Chondrocyte (in vitro differentiated cells): ENCODE data around the gene UBAP2. TPM values are rescaled to one million over a fixed set of nuclear protein-coding genes. Genes with fewer than 3 reads are reported as not detected.

ENCODE experiments used
- DNase-seq: peaks from one replicate; pipeline ENCODE4 v3.0.0; 2021; ENCODE audit warnings: mixed read lengths, low spot score
- H3K27ac Mint-ChIP-seq: one replicate; pipeline ENCODE4 v1.8.0; 2021; ENCODE audit warnings: mild to moderate bottlenecking, moderate library complexity, mixed read lengths; ENCODE audit not compliant: unreplicated experiment
- H3K27me3 Mint-ChIP-seq: 2 replicates; pipeline ENCODE4 v1.8.0; 2021; ENCODE audit warnings: low read depth, mixed read lengths
- H3K36me3 Mint-ChIP-seq: 2 replicates; pipeline ENCODE4 v1.8.0; 2021; ENCODE audit warnings: low read depth, mixed read lengths
- H3K4me1 Mint-ChIP-seq: 2 replicates; pipeline ENCODE4 v1.8.0; 2021; ENCODE audit warnings: low read depth, mild to moderate bottlenecking, mixed read lengths
- H3K4me3 Mint-ChIP-seq: one replicate; pipeline ENCODE4 v1.8.0; 2021; ENCODE audit warnings: mild to moderate bottlenecking, moderate library complexity, mixed read lengths; ENCODE audit not compliant: unreplicated experiment
- H3K9me3 Mint-ChIP-seq: 2 replicates; pipeline ENCODE4 v1.8.0; 2021; ENCODE audit warnings: low read depth, mixed read lengths
- CTCF ChIP-seq: fragments of 200-600 bp; sonication (generic); IDR thresholded peaks from 2 replicates; pipeline ENCODE4 v1.5.0; 2021; ENCODE audit warnings: antibody characterized with exemption, mild to moderate bottlenecking, moderate library complexity
- total RNA-seq: library from RNA; stranded (reverse); gene quantifications from 3 replicates; pipeline ENCODE4 v1.2.1, GENCODE V29; 2021

Gene UBAP2
- total RNA-seq, 1 donor from 2014 or later: 56.3 TPM

- Mint-ChIP-seq H3K27ac (peak overlapping the region; percentile 71), H3K27me3 (no peaks in the 10 kb centered on the region), H3K36me3 (no peaks in the 10 kb centered on the region), H3K4me3 (no peak overlapping the region), H3K4me1 (peaks cover 43% of the 10 kb centered on the region), H3K9me3 (no peaks in the 10 kb centered on the region)
- DNase-seq: no peak
- TF ChIP-seq CTCF: no peak
Observed at GRCh38 chr9:33880211-33881089, 168.2 kb downstream of the UBAP2 start.

- TF ChIP-seq CTCF: no peak
Observed at GRCh38 chr9:33878691-33879366, 169.9 kb downstream of the UBAP2 start.

GRCh38 chr9:33877727-33878489 lies 170.8 kb downstream of the UBAP2 start:
- DNase-seq: no peak
- no peak overlapping the region for H3K4me3 Mint-ChIP-seq
- no peaks in the 10 kb centered on the region for H3K36me3 Mint-ChIP-seq
- H3K9me3 Mint-ChIP-seq: no peaks in the 10 kb centered on the region
- no peak for TF ChIP-seq CTCF
- H3K27me3 Mint-ChIP-seq: no peaks in the 10 kb centered on the region
- no peak overlapping the region for H3K27ac Mint-ChIP-seq
- H3K4me1 Mint-ChIP-seq: peaks cover 29% of the 10 kb centered on the region

More at GRCh38 chr9:33878691-33879366, 169.9 kb downstream of the UBAP2 start:
- Mint-ChIP-seq H3K27ac (no peak overlapping the region), H3K36me3 (no peaks in the 10 kb centered on the region), H3K9me3 (no peaks in the 10 kb centered on the region), H3K4me1 (peaks cover 33% of the 10 kb centered on the region), H3K27me3 (no peaks in the 10 kb centered on the region), H3K4me3 (no peak overlapping the region)
- no peak for DNase-seq

Other genes starting within 250 kb of the UBAP2 start
- gene UBE2R2, start 231.7 kb downstream of the UBAP2 start, total RNA-seq: 39.1 to 51.2 TPM (median 48.8 TPM) in 3 replicates
- 24.4 to 29.6 TPM (median 26.5 TPM) in 3 replicates for gene DCAF12, start 77.8 kb upstream of the UBAP2 start, total RNA-seq
- gene UBAP1, start 130.2 kb upstream of the UBAP2 start, total RNA-seq: 29.3 to 35.9 TPM (median 33.3 TPM) in 3 replicates